Esophagus (tissue), 2 donors: ENCODE measurements around the gene TLK2. TPM values are rescaled to one million over a fixed set of nuclear protein-coding genes. Genes with fewer than 3 reads are reported as not detected.
A peak's percentile ranks its signal among the peaks of the same experiment; 100 is the strongest.

Experiments
- H3K27ac ChIP-seq, 2 donors: one replicate each; pipeline ENCODE4 v1.5.1; 2013; ENCODE audit warnings: low read depth in 2 of 2, mild to moderate bottlenecking in 2 of 2, inconsistent platforms in 1 of 2, low read length in 1 of 2, moderate library complexity in 1 of 2
- H3K27me3 ChIP-seq, 2 donors: one replicate each; pipeline ENCODE4 v1.6.1; 2013; ENCODE audit warnings: low read length in 2 of 2, control low read depth in 1 of 2, mild to moderate bottlenecking in 1 of 2; ENCODE audit not compliant: insufficient read depth in 2 of 2, control insufficient read depth in 1 of 2
- H3K36me3 ChIP-seq, 2 donors: one replicate each; pipeline ENCODE4 v1.6.1; 2013; ENCODE audit warnings: low read length in 1 of 2; ENCODE audit not compliant: control insufficient read depth in 2 of 2, insufficient read depth in 2 of 2
- H3K4me1 ChIP-seq, 2 donors: one replicate each; pipeline ENCODE4 v1.6.1; 2013; ENCODE audit warnings: low read length in 1 of 2; ENCODE audit not compliant: control insufficient read depth in 2 of 2, insufficient read depth in 2 of 2
- H3K4me3 ChIP-seq, 2 donors: one replicate each; pipeline ENCODE4 v1.5.1; 2013; ENCODE audit warnings: low read length in 2 of 2, mild to moderate bottlenecking in 2 of 2, low read depth in 1 of 2, moderate library complexity in 1 of 2
- H3K9me3 ChIP-seq, 2 donors: one replicate each; pipeline ENCODE4 v1.6.1; 2013; ENCODE audit warnings: mild to moderate bottlenecking in 2 of 2, low read depth in 1 of 2, low read length in 1 of 2, moderate library complexity in 1 of 2; ENCODE audit not compliant: control insufficient read depth in 2 of 2, insufficient read depth in 1 of 2
- WGBS, 2 donors: extraction: QIAGEN DNeasy Blood & Tissue Kit; methylation state at CpG; one replicate each; pipeline ENCODE4 v1.1.7; 2013; 5-methylcytosine and 5-hydroxymethylcytosine counted together
- polyA plus RNA-seq, 2 donors: library from polyadenylated mRNA; stranded (reverse); fragments of 200-250 nt; gene quantifications; one replicate each; pipeline ENCODE4 v1.2.3, GENCODE V29; 2013
- donor health status: healthy with polysubstance abuse.
- donor health status: Bipolar disorder and iron deficiency.

TLK2 gene
- polyA plus RNA-seq, 2 donors: 7.1 to 13.0 TPM

DNA sequence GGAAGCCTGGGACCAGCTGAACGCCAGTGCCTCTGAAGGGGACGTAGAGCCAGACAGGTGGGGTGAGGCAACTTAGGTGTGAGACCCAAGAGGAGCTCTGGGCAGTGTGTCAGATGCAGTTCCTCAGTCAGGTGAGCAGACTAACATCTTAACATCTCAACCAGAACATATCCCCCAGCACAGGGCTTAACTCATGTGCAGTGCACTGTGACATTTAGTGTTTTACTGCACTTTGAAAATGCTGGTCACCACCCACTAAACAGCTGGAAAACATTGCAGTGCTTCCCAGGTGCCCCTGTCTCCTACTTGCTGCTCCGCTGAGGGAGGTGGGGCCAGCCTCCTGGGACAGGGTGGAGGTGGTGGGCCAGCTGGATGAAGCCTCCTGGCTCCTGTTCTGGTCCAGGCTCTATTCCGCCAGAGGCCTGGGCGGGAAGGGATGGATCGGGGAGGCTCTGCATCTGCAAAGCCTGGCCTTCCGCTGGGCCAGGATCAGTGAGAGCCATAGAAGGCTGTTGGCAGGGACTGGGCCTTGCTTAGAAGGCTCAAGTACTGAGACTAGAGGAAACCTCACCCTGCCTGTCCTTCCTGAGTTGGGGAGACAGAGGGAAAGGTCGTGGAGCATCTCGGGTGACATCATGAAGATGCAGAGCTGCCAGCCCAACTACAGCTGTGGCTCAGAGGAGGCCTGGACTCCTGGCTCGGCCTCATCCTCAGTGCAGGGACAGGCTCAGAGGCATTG is 141.0 kb downstream of the TLK2 start:
- H3K36me3 ChIP-seq: peaks cover 6 to 19% of the 10 kb centered on the region in 2 donors
- no peaks in the 10 kb centered on the region for H3K4me1 ChIP-seq
- no peaks in the 10 kb centered on the region for H3K27me3 ChIP-seq
- 79 to 81% methylated on average over 10 of the region's 10 CpGs for WGBS, 2 donors
- peaks cover 0 to 4% of the 10 kb centered on the region in 2 donors for H3K9me3 ChIP-seq
- no peak overlapping the region for H3K27ac ChIP-seq
- no peak overlapping the region for H3K4me3 ChIP-seq

DNA sequence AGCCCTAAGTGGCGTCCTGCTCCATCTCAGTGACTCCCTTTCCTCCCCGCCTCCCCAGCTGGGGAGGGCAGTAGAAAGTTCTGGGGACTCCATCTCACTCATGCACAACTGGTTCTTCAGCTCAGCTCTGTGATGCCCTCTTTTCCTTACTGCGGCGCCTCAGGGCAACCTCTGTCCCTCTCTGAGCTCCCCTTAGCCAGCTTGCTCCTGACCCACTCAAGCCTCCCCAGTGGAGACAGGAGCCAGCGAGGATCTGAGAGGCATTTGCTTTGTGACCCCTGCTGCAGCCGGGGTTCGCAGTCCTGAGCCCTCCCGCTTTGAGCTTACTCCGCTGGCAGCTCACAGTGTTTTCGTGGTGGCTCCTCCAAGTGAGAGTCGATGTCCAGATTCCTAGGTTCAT is 142.6 kb downstream of the TLK2 start:
- peaks cover 0 to 14% of the 10 kb centered on the region in 2 donors for H3K36me3 ChIP-seq
- 92 to 94% methylated on average over 11 of the region's 11 CpGs for WGBS, 2 donors
- no peak overlapping the region for H3K27ac ChIP-seq
- peaks cover 0 to 4% of the 10 kb centered on the region in 2 donors for H3K9me3 ChIP-seq
- no peaks in the 10 kb centered on the region for H3K27me3 ChIP-seq
- H3K4me3 ChIP-seq: no peak overlapping the region
- H3K4me1 ChIP-seq: no peaks in the 10 kb centered on the region

DNA sequence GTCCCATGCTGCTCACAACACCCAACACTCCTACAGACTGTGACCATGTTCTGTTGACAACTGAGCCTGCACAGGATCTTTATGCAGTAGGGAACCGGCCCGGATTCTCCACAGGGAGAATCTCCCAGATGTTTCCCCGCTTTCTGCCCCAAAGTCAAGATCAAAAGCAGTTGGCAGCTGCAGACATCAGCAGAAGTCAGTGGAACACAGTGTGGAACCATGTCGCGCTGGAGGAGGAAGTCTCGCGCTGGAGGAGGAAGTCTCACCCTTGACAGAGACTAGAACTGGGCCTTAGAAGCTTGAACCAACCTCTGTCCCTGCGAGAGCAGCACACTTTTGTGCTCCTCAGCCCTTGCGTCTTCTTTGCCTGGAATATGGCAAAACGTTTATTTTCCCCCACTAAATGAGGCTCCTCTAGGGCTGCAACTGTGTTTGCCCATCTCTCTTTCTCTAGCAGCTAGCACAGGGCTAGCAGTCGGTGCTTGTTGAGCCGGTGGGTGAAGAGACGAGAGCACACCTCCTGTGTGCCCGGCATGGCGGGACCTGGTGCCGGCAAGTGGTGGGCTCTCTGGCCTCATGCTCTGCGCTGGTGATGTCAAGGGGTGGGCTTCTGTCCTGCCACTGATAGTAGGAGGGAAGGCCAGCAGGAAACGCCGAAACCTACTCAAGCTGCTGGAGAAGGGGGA is 146.7 kb downstream of the TLK2 start:
- H3K4me1 ChIP-seq: peaks cover 3 to 17% of the 10 kb centered on the region in 2 donors
- H3K36me3 ChIP-seq: no peaks in the 10 kb centered on the region
- H3K4me3 ChIP-seq: no peak overlapping the region
- 82 to 83% methylated on average over 19 of the region's 19 CpGs for WGBS, 2 donors
- H3K27ac ChIP-seq: no peak overlapping the region
- no peaks in the 10 kb centered on the region for H3K27me3 ChIP-seq
- no peaks in the 10 kb centered on the region for H3K9me3 ChIP-seq

DNA sequence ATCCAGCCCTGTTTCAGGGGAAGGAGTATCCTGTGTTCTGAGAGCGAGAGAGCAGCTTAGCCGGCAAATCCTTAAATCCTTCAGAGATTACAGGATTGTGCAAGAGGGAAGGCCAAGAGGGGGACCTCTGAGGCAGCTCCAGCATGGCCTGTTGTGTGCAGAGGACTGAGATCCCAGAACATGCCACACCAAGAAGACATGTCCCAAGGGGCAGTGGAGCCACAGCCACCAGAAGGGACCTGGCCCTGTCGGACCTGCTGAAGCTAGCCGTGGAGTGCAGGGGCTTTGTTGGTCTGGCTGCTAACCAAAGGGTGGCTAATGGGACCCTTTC is 147.2 kb downstream of the TLK2 start:
- no peaks in the 10 kb centered on the region for H3K9me3 ChIP-seq
- peaks cover 3 to 18% of the 10 kb centered on the region in 2 donors for H3K4me1 ChIP-seq
- H3K27me3 ChIP-seq: no peaks in the 10 kb centered on the region
- no peak overlapping the region for H3K27ac ChIP-seq
- H3K36me3 ChIP-seq: no peaks in the 10 kb centered on the region
- 43 to 46% methylated on average over 4 of the region's 4 CpGs for WGBS, 2 donors
- H3K4me3 ChIP-seq: no peak overlapping the region

DNA sequence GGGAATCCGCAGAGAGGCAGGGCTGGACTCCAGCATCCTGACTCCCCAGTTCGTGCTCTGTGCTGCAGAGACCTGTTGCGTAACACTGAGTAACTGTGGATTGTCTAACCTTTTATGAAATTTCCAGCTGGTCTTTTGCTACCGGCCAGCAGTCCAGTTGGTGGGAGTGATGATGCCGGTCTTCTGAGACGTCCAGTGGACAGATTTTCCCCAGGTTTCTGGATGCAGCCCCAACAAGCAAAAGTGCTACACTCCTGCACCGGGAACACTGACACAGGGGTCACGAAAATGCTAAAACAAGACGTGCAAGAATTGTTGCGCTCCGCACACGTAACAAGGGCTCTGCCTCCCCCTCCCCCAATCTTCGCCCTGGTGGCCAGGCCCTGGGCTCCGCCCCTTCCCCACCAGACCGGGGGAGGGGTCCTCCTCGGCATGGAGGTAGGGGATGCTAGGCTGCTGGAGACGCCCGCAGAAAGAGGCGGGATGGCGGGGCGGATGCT is 148.1 kb downstream of the TLK2 start:
- WGBS, 2 donors: 7 to 10% methylated on average over 21 of the region's 21 CpGs
- Histone ChIP-seq H3K27ac (peak overlapping the region; percentile 71 to 78), H3K36me3 (no peaks in the 10 kb centered on the region), H3K27me3 (no peaks in the 10 kb centered on the region), H3K4me1 (peaks cover 3 to 18% of the 10 kb centered on the region in 2 donors), H3K4me3 (peak overlapping the region; percentile 51 to 55), H3K9me3 (no peaks in the 10 kb centered on the region)

DNA sequence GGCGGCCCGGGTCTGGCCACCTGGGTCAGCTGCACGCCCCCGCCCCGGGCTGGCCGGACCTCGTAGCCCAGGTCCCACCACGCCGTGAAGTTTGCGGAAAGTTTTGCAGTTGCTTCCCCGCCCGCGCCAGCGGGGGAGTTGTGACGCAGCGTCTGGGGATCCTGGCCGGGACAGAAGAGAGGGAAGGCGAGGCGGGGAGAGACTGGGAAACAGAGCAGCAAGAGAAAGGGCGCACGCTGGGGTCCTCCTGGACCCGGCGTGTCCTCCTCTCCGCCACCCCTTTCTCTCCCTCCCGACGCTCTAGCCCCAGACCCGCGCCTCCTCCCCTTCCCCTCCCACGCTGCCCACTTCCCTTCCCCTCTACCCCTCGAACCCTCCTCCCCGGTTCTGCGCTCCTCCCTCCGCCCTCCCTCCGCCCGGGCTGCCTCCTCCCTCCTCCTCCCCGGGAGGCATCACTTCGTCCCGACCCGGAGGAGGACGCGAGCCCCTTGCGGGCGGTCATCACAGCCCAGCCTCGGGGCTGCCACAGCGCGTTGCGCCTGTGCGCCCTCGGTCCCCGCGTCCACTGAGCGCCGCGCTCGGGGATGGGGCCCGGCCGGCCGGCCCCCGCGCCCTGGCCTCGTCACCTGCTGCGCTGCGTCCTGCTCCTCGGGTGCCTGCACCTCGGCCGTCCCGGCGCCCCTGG is 148.7 kb downstream of the TLK2 start, which contains the start of gene MRC2:
TSS of gene MRC2 (plus strand) at position 452 of the 685 bp plus-strand sequence. CDS start at position 585, 133 bp downstream.
- Histone ChIP-seq H3K27me3 (no peaks in the 10 kb centered on the region), H3K27ac (peak within 1 kb of the TSS; percentile 71 to 78), H3K9me3 (no peaks in the 10 kb centered on the region), H3K4me1 (peaks cover 3 to 18% of the 10 kb centered on the region in 2 donors), H3K4me3 (peak within 1 kb of the TSS; percentile 51 to 55), H3K36me3 (no peaks in the 10 kb centered on the region)
- 1 to 2% methylated on average over 31 to 68 of the region's 68 CpGs for WGBS, 2 donors

DNA sequence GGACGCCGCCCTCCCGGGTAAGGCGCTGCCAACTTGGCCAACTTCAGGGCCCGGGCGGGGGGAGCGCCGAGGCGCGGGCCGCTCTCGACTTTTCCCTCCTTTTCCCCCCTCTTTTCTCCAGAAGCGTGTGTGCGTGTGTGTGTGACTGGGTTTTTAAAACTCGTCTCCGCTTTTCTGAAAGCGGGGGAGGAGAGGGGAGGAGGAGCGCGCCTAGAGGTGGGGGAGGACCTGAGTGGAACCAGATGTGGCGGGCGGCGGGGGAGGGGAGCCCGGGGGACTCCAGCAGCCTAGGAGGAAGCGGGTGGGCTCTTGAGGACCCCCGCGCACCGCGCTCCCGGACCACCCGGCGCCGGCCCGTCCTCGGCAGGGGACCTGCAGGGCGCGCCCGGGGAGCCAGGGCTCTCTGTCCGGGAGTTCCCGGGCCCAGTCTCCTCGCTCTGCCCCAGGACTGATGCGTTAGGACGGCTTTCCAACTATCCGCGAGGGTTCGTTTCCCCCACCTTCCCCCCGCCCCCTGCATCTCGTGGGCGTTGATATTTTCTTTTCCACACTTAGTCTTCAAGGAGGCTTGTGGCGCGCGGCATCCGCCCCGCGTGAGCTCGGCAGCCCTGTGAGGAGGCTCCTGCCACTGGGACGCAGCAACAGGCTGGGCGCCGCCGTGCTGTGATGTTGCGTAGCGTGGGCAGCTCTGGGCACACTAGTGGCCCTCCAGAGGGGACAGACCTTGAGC is 149.4 kb downstream of the TLK2 start:
- 1% methylated on average over 42 to 61 of the region's 61 CpGs for WGBS, 2 donors
- Histone ChIP-seq H3K9me3 (no peaks in the 10 kb centered on the region), H3K27me3 (no peaks in the 10 kb centered on the region), H3K4me1 (peaks cover 3 to 18% of the 10 kb centered on the region in 2 donors), H3K27ac (peak overlapping the region; percentile 71 to 78), H3K36me3 (no peaks in the 10 kb centered on the region), H3K4me3 (peak overlapping the region; percentile 51 to 55)

DNA sequence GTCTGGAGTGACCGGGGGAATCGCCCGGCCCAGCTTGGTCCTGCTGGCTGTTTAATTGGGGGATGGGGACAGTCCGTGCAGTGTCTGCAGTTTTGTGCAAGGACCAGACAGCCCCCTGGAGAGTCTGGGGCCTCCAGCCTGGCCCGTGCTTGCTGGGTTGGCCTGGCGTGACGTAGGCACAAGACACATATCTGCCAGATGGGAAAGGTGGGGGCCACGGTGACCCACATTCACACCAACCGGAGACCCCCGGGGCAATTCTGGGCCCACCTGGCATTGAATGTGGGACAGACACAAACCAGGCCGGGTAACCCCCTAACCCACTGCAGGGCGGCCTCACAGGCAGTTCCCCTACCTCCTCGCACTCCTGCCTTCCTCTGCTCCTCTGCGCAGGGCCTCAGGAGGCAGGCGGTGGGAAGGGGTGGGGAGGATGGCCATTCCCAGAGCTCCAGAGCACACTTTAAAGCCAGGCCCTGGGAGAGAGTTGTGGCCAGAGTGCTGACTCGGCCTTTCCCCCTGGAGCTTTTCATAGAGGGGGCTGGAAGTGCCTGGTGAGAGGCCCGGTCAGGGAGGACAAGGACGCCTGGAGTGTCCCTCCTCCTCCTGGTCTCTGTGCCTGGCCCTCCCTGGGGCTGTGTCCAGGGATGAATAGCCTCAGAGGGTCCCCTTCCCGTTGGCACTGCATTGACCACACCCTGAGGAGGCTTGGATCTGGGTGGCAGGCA is 150.4 kb downstream of the TLK2 start:
- 34 to 42% methylated on average over 19 of the region's 19 CpGs for WGBS, 2 donors
- no peaks in the 10 kb centered on the region for H3K27me3 ChIP-seq
- H3K36me3 ChIP-seq: no peaks in the 10 kb centered on the region
- peak overlapping the region; percentile 31 to 51 for H3K4me3 ChIP-seq
- H3K9me3 ChIP-seq: no peaks in the 10 kb centered on the region
- H3K4me1 ChIP-seq: peaks cover 3 to 18% of the 10 kb centered on the region in 2 donors
- peak overlapping the region; percentile 37 to 78 for H3K27ac ChIP-seq
